Peyer's patch (tissue), 4 donors: ENCODE results near the gene ELAPOR1.

Source experiments
- POLR2A ChIP-seq, 2 donors: fragments of 450-650 bp; IDR thresholded peaks; one replicate each; pipeline ENCODE4 v1.5.1; 2017; ENCODE audit warnings: antibody characterized with exemption in 2 of 2, mild to moderate bottlenecking in 2 of 2, moderate library complexity in 2 of 2
- TF ChIP-seq, protein P1 (sequence below), 6 experiments: fragments of 450-650 bp in 4 of 6; fragments of 200-600 bp in 2 of 6; sonication (generic) in 1 of 6; IDR thresholded peaks; one replicate each; pipeline ENCODE4 v1.5.1; 2017 to 2019; ENCODE audit warnings: antibody characterized with exemption in 6 of 6, mild to moderate bottlenecking in 3 of 6, moderate library complexity in 1 of 6

DNA sequence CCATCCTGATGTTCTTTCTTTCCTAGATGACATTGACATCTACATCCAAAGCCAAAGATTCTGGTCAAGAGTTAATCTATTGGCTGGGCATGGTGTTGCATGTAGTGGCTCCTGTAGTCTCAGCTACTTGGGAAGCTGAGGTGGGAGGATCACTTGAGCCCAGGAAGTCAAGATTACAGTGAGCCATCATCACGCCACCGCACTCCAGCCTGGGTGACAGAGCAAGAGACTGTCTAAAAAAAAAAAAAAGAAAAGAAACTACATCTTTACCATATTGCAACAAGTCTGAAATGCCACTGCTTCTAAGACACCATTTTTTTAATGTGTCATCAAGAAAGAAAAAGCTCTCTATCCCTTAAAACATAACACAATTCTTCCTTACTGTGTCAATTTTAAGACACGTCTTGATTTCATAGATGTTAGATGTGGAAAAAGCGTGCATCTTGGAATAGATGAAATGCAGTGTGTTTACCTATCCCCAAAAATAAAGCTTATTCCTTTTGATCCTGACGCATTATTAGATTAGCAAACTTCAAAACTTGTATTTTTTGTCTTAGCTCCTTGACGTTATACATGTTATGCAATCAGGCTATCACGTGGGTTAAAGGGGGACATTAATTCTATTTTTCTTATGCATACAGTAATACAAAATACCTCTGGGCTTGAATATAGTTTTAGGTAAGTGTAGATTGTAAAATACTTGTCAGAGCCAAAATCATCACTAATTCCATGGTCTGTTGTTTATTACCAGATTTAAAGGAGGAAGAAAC is 46.3 kb downstream of the ELAPOR1 start:
- TF ChIP-seq, protein P1, sequence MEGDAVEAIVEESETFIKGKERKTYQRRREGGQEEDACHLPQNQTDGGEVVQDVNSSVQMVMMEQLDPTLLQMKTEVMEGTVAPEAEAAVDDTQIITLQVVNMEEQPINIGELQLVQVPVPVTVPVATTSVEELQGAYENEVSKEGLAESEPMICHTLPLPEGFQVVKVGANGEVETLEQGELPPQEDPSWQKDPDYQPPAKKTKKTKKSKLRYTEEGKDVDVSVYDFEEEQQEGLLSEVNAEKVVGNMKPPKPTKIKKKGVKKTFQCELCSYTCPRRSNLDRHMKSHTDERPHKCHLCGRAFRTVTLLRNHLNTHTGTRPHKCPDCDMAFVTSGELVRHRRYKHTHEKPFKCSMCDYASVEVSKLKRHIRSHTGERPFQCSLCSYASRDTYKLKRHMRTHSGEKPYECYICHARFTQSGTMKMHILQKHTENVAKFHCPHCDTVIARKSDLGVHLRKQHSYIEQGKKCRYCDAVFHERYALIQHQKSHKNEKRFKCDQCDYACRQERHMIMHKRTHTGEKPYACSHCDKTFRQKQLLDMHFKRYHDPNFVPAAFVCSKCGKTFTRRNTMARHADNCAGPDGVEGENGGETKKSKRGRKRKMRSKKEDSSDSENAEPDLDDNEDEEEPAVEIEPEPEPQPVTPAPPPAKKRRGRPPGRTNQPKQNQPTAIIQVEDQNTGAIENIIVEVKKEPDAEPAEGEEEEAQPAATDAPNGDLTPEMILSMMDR (IDR thresholded peaks at IDR 0.05) = no peak
- no peak for TF ChIP-seq POLR2A (IDR thresholded peaks at IDR 0.05)
